Right lobe of liver (tissue), 4 donors: ENCODE measurements around the gene TENM3.

ENCODE experiments used
- CTCF ChIP-seq, 4 donors: fragments of 200-600 bp in 3 of 4; fragments of 450-650 bp in 1 of 4; IDR thresholded peaks; one replicate each; pipeline versions ENCODE4 v1.5.1 to v1.8.0; 2016 to 2022; ENCODE audit warnings: antibody characterized with exemption in 4 of 4, mild to moderate bottlenecking in 2 of 4
- POLR2A ChIP-seq: fragments of 450-650 bp; IDR thresholded peaks from one replicate; pipeline ENCODE4 v1.6.1; 2017; ENCODE audit warnings: antibody characterized with exemption, mild to moderate bottlenecking
- donor health status: DM: no; HTN: no; CAD: no.
- donor health status: DM: no; HTN: no; CAD: no.
- donor health status: DM: no; HTN: yes; CAD: no.

GRCh38 chr4:182288534-182288933 is 45.3 kb downstream of the TENM3 start:
- no peak for TF ChIP-seq CTCF (IDR thresholded peaks at IDR 0.05)
- TF ChIP-seq POLR2A: no peak
